ENCODE results near the gene CBY2.

DNA sequence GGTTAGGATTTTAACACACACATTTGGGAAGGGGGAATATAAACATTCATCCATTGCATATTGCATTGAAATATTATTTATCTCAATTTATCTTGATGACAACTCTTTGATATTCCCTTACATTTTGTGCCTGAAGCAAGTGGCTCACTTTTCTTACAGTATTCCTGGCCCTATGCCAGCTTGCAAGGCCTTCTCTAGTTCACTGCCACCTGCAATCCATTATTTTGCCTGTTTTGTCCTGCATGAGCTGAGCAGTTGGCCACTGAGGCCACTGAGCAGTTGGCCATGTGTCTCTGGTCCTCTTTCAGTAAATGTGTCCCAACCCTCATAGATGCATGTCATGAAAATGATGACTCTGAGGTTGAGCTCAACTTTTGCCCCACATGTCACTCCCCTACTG is 49.8 kb downstream of the CBY2 start:
- TF ChIP-seq, protein P1, sequence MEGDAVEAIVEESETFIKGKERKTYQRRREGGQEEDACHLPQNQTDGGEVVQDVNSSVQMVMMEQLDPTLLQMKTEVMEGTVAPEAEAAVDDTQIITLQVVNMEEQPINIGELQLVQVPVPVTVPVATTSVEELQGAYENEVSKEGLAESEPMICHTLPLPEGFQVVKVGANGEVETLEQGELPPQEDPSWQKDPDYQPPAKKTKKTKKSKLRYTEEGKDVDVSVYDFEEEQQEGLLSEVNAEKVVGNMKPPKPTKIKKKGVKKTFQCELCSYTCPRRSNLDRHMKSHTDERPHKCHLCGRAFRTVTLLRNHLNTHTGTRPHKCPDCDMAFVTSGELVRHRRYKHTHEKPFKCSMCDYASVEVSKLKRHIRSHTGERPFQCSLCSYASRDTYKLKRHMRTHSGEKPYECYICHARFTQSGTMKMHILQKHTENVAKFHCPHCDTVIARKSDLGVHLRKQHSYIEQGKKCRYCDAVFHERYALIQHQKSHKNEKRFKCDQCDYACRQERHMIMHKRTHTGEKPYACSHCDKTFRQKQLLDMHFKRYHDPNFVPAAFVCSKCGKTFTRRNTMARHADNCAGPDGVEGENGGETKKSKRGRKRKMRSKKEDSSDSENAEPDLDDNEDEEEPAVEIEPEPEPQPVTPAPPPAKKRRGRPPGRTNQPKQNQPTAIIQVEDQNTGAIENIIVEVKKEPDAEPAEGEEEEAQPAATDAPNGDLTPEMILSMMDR (conservative IDR thresholded peaks at IDR 0.05; ENCODE audit: low read depth, low read length) = no peak
- no peak for TF ChIP-seq EZH2 (IDR thresholded peaks at IDR 0.05; ENCODE audit: low read length, unreplicated experiment)
